Mucosa of descending colon (tissue), 3 donors: Measurements from ENCODE around the gene MACF1. TPM values are rescaled to one million over a fixed set of nuclear protein-coding genes. Genes with fewer than 3 reads are reported as not detected.

Source experiments
- ATAC-seq: fragments of 200-7000 bp; cut with Tn5 transposase; one replicate; pipeline ENCODE4 v1.9.1; 2020; ENCODE audit warnings: mild to moderate bottlenecking, moderate library complexity
- DNase-seq, 3 donors: peaks; one replicate each; pipeline ENCODE4 v3.0.0-alpha.2; 2020
- H3K36me3 ChIP-seq: fragments of 200-600 bp; one replicate; pipeline ENCODE4 v1.8.0; 2021; ENCODE audit warnings: low read depth, mild to moderate bottlenecking
- H3K4me1 ChIP-seq: fragments of 200-600 bp; one replicate; pipeline ENCODE4 v1.8.0; 2021; ENCODE audit warnings: low read depth, mild to moderate bottlenecking
- H3K4me3 ChIP-seq: fragments of 200-600 bp; one replicate; pipeline ENCODE4 v1.8.0; 2021; ENCODE audit warnings: mild to moderate bottlenecking
- H3K9me3 ChIP-seq: fragments of 200-600 bp; one replicate; pipeline ENCODE4 v1.8.0; 2021; ENCODE audit warnings: mild to moderate bottlenecking
- CTCF ChIP-seq: fragments of 200-600 bp; IDR thresholded peaks from one replicate; pipeline ENCODE4 v1.8.0; 2022; ENCODE audit warnings: antibody characterized with exemption, mild to moderate bottlenecking
- intact Hi-C, 2 donors: fragments of 100-400 bp; cut with DNase I in 1 of 2; cut with micrococcal nuclease in 1 of 2; formaldehyde crosslinking; loops; one replicate each; pipeline versions ENCODE4 v1.11.0 to v1.11.1; 2022; cut with DNase I, micrococcal nuclease
- total RNA-seq, 3 donors: library from RNA; stranded (reverse); fragmentation: NEBNext Ultra II Directional in 2 of 3; extraction: Animal tissue kit (Norgen Biotek cat#: 25700) in 2 of 3; gene quantifications; one replicate each; pipeline versions ENCODE4 v1.2.1 to v1.2.4, GENCODE V29; 2021 to 2023
- donor health status: DM: no; HTN: no; CAD: no; lungs with moderate emphysema.
- donor health status: DM: no; HTN: no; CAD: no.
- donor health status: DM: no; HTN: yes; CAD: no.

MACF1 gene
- total RNA-seq, 3 donors from 2014 or later, result 146 to 362 (median 156) TPM

GRCh38 chr1:39368045-39368444, 163.6 kb downstream of the MACF1 start:
- Histone ChIP-seq H3K4me1 (no peaks in the 10 kb centered on the region), H3K9me3 (no peaks in the 10 kb centered on the region), H3K36me3 (no peaks in the 10 kb centered on the region), H3K4me3 (no peak overlapping the region)
- no peak for DNase-seq
- TF ChIP-seq CTCF, result no peak
- intact Hi-C loops, result no loop called here
- ATAC-seq, result no peak

- no peak for DNase-seq
- H3K36me3 ChIP-seq, result no peaks in the 10 kb centered on the region
- no peak for ATAC-seq
- TF ChIP-seq CTCF, result no peak
- intact Hi-C loops, result no loop called here
- H3K9me3 ChIP-seq, result no peaks in the 10 kb centered on the region
- H3K4me3 ChIP-seq, result no peak overlapping the region
- no peaks in the 10 kb centered on the region for H3K4me1 ChIP-seq
Measured at GRCh38 chr1:39369565-39369964, 165.1 kb downstream of the MACF1 start.

- no peaks in the 10 kb centered on the region for H3K4me1 ChIP-seq
- no peaks in the 10 kb centered on the region for H3K9me3 ChIP-seq
- intact Hi-C loops, result no loop called here
- no peak overlapping the region for H3K4me3 ChIP-seq
- DNase-seq, result no peak
- H3K36me3 ChIP-seq, result no peaks in the 10 kb centered on the region
- ATAC-seq, result no peak
- no peak for TF ChIP-seq CTCF
Measured at GRCh38 chr1:39370602-39371001, 166.1 kb downstream of the MACF1 start.

GRCh38 chr1:39372105-39372504, 167.6 kb downstream of the MACF1 start:
- no peak for TF ChIP-seq CTCF
- Histone ChIP-seq H3K36me3 (no peaks in the 10 kb centered on the region), H3K4me1 (no peaks in the 10 kb centered on the region), H3K9me3 (no peaks in the 10 kb centered on the region), H3K4me3 (no peak overlapping the region)
- DNase-seq (no peak), ATAC-seq (no peak)
- intact Hi-C loops, result no loop called here

GRCh38 chr1:39376656-39377055, 172.2 kb downstream of the MACF1 start:
- DNase-seq (no peak), ATAC-seq (no peak)
- Histone ChIP-seq H3K9me3 (no peaks in the 10 kb centered on the region), H3K4me1 (no peaks in the 10 kb centered on the region), H3K4me3 (no peak overlapping the region), H3K36me3 (peaks cover 7% of the 10 kb centered on the region)
- intact Hi-C loops, result no loop called here
- TF ChIP-seq CTCF, result no peak

- intact Hi-C loops, result no loop called here
- Histone ChIP-seq H3K36me3 (peaks cover 7% of the 10 kb centered on the region), H3K4me3 (no peak overlapping the region), H3K4me1 (no peaks in the 10 kb centered on the region), H3K9me3 (no peaks in the 10 kb centered on the region)
- DNase-seq (peak in 1 of 3 donors; percentile 60), ATAC-seq (peak; percentile 99)
- TF ChIP-seq CTCF, result peak; percentile 25
Measured at GRCh38 chr1:39378377-39378776, 173.9 kb downstream of the MACF1 start.
